ENCODE measurements around the gene CEP170B.
"Not testable (repeated sequence)": the region's sequence is repeated elsewhere in the genome, so short reads cannot be mapped to it uniquely, and the experiment has no call there.

Gene CEP170B

DNA sequence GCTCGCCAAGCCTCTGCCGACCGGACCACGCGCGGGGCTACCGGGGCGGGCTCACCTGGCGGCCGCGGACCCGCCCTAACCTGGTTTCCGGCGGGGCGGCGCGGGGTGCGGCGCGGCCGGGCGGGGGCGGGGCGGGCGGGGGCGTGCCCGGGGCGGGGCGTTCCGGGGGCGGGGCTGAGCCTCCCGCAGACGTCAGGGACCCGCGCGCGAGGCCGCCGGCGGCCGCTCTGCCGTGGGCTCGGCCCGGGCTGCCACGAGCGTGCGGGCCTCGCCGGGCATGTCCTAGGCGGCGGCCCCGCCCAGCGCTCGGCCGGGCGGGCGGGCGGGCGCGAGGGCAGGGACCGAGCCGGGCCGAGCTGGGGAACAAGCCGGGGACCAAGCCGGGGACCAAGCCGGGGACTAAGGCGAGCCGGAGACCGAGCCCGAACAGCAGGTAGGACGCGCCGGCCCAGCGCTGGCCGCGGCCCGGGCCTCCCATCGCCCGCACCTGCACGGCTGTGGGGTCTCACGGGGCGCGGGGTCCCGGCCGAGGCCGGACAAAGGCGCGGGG is at the start of gene CEP170B:
Gene CEP170B (plus strand): TSS at position 188 of the 550 bp plus-strand sequence. CDS start 3,183 bp downstream, outside the sequence.
- DNase-seq = peak; percentile 44

DNA sequence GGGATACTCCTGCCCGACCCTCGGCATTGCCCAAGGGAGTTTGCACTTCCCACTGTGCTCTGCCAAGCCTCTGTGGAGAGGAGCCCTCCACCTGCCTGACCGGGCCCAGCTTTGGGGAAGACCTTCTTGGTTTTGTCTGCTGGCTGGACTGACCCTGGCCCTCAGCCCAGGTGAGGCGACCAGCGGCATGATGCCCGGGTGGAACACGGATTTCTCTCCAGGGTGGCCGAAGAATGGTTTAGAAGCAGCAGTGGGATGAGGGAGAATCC is 48.5 kb upstream of the CEP170B start:
- DNase-seq = no peak

DNA sequence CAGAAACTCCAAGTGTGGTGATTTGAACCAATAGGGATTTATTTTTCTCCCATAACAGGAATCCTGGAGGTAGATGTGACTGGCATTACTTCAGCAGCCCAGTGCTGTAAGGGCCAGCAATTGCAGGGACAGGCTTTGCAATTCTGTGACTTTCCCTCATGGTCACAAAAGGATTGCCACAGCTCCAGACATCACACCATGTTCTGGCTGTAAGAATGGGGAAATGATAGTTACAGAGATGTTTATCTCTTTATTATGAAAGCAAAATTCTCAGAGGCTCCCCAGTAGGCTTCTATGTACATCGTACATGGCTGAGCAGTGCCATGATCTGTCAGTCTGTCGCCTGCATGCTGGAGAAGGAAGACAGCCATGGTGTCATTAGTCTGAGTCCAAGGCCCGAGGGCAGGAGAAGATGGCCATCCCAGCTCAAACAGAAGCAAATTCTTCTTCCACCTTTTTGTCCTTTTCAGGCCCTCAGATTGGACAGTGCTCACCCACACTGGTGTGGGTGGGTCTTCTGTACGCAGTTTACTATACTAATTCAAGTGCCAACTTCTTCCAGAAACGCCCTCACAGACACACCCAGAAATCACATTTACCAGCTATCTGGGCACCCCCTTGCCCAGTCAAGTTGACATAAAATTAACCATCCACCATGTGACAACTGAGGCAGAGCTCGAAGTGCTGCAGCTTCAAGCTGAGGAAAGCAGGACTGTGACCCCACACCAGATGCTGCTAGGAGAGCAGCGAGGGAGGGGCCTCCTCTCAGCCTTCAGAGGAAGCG is 46.9 kb upstream of the CEP170B start:
- no peak for DNase-seq

DNA sequence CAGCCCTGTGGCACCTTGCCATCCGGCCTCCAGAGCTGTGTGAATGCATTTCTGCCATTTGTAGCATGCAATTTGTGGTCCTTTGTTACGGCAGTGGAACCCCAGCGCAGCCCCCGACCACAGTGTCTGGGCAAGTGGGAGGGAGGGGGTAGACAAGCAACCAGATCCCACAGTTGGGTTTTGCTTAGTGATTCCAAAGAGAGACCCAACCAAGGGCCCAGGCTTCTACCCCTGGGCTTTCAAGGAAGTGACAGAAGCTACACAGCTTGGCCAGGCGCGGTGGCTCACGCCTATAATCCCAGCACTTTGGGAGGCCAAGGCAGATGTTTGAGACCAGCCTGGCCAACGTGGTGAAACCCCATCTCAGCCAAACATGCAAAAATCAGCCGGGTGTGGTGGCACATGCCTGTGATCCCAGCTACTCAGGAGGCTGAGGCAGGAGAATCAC is 46.3 kb upstream of the CEP170B start:
- no peak for DNase-seq

DNA sequence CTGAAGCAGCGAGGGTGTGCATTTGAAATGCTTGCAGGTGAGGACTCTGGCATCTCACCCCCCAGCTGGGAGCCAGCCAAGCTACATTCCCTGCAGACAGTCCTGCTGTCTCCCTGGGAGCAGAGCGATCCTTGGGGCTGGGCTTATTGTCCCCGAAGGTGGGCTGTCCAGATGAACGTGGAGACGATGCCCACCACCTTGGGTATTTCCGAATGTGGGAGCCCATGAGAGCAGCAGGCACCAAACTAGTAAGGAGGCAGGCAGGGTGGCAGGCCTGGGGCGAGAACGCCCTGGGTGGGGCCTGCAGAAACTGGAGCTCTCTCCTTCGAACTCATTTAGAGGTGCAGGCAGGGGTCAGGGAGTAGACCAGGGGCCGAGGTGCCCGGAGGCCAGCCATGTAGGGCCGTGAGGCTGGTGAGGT is 45.7 kb upstream of the CEP170B start:
- DNase-seq = no peak

DNA sequence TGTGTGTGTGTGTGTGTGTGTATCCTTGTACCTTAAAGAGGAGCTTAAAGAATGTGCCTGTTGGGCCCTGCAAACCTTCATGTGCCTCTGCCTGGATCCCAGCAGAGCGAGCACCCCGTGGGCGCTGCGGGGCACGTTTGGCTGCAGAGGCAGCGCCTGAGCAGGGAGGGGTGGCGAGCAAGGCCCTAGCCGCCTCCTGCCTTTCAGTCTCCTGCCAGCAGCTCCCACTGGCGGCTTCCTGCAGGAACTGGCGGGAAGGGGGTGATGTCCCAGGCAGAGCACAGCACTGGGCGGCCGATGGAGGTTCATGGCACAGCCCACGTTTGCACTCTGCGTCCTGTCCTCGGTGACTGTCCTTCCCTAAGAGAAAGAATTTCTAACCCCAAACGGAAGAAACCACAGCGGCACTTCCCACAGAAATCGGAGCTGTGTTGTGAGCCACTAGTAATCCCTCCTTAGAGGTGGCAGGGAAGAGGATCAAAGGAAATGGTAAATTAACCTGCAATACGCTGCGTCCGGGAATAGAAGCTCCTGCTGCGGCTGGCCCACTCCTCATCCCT is 44.3 kb upstream of the CEP170B start:
- DNase-seq = no peak

DNA sequence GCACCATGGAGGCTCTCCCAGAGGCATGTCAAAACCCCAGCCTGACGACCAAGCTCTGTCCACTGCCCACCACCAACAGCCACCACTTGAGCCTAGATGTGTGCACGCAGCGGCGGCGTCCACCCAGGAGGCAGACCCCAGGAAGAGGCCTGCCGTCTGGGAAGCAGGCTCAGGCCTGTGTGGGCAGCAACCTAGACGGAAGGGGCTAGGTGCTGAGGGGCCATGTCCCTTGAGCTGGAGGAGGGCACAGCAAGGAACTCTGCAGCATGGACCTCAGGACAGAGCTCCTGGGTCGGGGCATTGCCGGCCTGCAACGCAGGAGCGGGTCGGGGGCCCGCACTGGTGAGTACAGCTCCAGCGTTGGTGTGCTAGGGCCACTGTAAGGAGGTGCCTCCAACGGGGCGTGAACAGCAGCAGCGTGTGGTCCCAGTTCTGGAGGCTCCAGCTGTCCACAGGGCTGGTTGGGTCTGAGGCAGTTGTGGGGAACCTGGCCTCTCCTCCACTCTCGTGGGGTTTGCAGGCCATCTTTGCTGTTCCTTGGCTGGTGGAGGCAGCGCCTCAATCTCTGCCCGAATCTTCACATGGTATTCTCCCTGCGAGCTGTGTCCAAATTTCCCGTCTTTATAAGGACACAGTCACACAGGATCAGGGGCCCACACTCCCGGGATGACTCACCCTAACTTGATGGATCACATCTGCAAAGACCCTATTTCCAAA is 43.7 kb upstream of the CEP170B start:
- DNase-seq = no peak

DNA sequence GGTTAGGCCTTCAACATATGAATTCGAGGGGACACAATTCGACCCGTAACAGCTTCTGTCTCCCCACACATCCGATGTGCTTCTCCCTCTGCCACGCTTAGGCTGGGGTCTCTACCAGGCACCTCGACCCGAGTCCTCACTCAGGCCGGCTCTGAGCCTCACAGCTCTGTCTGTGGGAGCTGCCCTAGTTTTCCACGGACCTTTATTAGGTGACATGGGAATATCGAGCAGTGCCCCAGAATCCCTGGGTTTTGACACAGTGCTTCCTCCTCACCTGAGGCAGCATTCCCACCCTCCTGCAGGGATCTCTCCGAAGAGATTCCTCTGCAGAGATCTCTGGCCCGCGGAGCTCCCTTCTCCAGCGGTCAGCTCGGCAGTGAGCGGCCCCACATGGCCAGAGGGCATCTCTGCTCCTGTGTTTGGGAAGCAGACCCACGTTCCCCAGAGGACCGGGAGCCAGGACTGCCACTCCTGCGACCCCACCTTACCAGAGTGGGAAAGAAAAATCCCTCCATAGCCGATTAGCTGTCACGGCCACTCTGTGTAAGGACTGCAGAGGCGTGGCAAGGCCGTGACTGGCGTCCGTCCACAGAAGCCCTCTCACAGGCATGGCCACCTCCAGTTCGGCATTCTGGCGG is 43.0 kb upstream of the CEP170B start:
- DNase-seq = no peak

DNA sequence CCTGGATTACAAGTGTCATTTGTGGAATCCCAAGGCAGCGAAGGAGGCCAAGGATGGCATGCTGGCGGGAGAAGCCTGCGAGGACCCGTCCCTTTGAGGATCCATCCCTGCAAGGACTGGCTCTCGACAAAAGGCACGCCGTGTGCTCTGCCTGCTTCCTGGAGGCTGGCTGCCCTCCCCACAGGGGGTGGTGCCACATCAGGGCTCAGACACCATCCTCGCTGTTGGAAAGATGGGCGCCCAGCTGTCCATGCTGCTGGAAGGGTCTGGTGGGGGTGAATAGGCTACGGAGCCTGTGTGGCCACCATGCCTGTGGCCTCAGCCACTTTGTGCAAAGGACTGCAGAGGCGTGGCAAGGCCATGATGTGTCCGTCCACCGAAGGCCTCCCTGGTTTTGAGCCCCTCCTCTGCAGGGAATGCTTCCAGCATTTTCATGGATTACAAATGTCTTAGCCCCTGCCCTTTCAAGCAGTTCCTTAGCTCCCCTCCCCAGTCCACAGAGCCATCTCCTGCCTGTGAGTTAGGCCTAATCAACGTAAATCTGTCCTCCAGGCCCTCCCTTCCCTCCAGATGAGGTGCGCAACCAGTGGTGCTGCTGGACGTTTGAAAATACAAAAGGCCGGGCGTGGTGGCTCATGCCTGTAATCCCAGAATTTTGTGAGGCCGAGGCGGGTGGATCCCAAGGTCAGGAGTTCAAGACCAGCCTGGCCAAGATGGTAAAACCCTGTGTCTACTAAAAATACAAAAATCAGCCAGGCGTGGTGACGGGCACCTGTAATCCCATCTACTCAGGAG is 42.0 kb upstream of the CEP170B start:
- no peak for DNase-seq

DNA sequence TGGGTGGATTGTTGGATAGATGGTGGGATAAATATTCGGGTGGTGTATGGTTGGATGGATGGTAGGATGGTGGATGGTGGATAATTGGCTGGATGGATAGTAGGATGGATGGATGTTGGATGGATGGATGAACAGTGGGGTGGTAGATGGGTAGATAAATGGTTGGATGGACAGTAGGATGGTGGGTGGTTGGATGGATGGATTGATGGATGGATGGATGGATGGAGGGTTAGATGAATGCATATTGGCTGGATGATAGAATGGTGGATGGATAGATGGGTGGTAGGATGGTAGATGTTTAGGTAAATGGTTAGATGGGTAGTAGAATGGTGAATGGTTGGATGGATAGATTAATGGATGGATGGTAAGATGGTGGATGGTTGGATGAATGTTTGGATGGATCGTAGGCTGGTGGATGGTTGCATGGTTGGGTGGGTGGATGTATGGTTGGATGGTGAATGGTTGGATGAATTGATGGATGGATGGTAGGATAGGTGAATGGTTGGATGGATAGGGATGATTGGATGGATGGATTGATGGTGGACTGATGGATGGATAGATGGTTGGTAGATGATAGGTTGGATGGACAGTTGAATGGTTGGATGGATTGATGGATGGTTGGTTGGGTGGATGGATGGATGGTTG is 40.6 kb upstream of the CEP170B start:
- no peak for DNase-seq

DNA sequence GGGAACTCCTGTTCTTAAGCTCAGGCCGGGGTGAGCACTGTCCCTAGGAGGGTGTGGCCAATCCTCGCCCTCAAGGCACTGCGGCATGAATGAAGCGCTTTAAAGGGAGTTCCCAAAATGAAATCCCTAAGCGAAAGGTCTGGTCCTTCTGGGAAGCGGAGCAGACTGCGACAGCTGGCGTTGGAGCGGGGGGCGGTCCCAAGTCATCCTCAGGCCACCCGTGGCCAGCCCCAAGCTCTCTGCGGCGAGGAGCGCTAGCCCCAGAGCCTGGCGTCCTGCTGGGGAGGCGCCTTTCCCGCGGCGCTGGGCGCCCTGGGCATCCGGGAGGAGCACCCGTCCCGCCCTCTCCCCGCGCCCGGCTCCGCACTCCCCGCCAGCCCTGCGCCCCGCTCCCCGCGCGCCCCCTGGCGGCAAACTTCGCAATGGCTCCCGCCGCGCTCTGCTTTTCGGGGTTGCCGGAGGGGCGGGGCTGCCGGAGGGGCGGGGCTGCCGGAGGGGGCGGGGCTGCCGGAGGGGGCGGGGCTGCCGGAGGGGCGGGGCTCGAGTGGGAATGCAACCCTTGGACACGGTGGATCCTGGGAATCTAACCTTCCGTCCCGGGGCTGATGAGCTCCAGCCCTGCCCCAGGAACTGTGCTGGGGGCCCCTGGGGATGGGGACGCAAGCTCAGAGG is 38.7 kb upstream of the CEP170B start:
- peak; percentile 95 for DNase-seq

DNA sequence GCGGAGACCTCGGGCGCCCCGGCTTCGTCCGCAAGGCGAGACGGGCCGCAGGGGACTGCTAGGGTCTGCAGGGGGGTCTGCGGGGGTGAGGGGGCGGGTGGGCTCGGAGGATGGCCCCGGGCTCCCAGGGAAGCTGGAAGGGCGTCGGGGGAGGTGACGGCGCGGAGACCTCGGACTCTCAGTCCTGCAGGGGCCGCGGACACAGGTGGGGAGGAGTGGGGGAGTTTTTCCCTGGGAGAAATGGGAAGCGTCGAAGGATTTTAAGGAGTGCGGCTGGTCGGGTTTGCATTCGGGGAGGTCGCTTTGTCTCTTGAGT is 38.2 kb upstream of the CEP170B start:
- DNase-seq = no peak

DNA sequence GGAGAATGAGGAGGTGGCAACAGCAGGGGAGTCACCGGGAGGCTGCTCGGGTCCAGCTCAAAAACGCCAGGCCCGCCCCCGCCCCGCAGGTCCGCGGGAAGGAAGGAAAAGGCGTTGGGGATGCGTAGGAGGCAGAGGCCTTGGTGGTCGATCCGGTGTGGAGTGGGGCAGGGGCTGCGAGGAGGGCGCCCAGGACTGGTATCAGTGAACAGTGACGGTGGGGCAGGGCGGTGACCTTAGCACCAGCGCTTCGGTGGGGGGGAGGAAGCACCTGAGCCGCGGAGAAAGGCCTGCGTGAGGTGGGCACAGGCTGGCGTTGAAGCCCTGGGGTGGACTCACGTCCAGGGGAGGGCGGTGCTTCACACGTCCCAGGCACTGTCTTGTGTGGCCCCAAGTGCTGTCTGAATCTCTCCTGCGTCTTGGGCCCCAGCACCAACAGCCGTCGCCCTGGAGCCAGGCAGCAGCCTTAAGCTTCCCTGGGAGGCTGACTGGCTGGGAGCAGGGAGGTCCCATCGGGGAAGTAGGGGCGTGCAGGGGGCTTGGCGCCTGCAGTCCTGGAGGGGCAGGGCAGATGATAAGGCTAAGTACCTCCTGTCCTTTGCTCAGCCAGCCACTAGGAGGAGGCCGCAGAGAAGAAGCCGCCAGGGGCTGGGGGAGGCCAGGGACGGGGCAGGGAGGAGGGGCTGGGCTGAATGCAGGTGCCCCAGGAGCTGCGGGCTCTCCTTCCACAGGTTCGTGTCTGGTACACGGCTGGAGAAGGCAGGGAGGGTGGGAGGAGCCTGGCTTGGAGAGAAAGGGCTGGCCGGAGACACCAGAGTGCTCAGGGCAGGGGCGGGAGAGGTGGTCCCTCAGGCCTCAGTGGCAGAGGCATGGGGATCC is 37.7 kb upstream of the CEP170B start:
- DNase-seq = peak; percentile 66

DNA sequence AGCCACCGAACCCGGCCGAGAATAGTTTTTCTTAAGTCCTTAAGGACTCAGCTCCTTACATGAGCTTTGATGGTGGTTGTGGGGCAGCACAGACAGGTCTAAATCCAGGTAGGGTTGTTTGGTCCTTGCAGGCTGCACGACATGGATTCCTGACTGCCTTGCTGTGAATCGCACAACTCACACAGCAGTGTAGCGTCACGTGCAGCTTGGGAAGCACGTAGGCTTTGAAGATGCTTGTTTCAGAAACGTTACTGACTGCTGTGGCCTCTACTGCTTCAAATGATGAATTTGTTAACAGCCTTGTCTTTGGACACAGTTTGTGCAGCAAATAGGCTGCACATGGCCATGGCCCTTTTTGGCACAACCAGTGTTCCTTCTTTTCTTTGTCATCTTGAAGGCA is 34.3 kb upstream of the CEP170B start:
- no peak for DNase-seq

DNA sequence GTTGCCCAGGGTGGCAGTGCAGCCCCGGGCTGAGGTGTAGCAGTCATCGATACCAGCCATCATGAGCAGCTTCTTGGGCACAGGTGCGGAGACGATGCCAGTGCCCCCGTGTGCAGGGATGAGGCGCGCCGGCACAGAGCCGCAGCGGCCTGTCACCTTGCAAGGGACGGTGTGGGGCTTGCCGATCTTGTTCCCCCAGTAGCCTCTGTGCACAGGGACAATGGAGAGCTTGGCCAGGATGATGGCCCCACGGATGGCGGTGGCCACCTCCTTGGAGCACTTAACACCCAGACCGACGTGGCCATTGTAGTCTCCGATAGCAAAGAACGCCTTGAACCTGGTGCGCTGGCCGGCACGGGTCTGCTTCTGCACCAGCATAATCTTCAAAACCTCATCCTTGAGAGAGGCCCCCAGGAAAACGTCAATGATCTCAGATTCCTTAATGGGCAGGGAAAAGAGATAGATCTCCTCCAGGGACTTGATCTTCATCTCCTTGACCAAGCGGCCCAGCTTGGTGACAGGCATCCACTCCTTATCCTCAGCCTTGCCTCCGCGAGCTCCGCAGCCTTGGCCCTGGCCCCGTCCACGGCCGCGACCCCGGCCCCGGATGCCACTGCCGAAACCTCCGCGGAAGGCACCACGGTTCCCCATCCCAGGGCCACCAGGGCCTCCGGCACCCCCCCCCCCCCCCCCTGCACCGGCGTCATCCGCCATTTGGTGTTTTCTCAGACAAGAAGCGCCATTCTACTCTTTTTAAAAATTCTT is 28.7 kb upstream of the CEP170B start:
- DNase-seq = not testable (repeated sequence)

DNA sequence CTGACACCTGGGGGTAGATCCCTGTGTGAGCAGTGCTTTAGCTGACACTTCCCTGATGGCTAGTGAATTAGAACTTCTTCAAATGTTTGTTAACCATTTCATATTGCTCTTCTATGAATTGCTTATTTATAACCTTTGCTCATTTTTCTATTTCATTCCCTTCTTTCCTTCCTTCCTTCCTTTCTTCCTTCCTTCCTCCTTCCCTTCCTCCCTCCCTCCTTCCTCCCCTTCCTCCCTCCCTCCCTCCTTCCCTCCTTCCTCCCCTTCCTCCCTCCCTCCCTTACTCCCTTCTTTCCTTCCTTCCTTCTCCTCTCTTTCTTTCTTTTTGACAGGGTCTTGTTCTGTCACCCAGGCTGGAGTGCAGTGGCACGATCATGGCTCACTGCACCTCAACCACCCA is 23.3 kb upstream of the CEP170B start:
- DNase-seq = no peak

DNA sequence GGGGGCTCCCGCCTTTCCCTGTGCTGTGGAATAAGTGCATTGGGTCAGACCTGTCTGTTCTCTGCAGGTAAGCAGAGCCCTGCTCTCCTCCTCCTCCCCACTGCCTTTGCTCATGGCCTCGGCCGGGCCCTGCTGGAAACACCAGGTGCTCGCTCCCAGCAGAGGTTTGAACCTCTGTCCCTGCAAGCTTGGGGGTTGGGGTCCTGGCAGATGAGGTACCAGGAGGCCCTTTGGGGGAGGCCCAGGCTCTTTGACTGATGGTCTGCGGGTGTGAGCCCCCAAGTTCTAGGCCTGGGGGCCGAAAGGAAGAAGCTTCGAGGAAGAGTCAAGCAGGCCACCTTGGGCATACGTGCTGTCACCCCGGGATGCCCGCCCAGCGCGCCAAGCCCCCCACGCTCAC is 22.1 kb upstream of the CEP170B start:
- no peak for DNase-seq

DNA sequence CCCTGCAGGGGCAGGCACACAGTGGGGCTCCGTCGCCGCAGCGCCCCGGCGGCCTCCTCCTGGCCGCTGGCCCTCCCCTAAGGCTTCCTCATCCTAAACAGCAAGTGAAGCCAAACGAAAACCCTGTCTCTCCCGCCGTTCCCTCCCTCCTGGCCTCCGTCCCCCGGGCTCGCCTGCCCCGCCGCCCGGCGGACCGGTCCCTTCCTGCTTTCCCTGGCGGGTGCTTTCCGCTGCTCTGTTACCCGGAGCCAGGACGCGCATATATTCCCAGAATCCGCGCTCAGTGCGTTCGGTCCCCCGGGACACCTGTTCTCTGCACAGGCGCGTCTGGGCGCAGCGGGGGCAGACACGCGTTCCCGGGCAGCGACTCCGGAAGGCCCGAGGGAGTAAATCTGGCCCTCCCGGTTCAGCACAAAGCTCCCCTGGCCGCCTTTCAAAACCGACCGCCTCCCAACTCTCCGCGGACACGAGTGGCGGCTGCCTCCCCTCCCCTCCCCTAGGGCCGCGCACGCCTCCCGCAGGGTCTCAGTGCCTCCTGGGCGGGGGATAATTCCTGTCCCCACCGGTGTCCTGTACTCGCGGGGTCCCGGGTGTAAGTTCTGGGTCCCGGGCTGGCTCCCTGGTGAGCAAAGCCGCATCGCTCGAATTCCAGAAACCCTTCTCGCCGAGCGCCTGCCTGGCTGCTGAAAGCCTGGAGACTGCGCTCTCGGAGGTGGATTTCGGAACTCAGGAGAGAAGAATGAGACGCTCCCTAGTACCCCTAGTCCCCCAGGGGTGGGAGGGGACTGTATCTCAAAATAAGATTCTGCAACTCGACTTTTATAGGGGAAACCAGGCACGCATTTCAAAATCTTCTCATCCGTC is 21.4 kb upstream of the CEP170B start:
- no peak for DNase-seq
